B cell (primary cell): ENCODE data around the gene LAMA4. TPM values are rescaled to one million over a fixed set of nuclear protein-coding genes. Genes with fewer than 3 reads are reported as not detected.

Experiments
- ATAC-seq: fragments of 200-7000 bp; cut with Tn5 transposase; one replicate; pipeline ENCODE4 v1.10.0; 2021; ENCODE audit warnings: low read depth, mild to moderate bottlenecking, moderate number of reproducible peaks, moderate library complexity
- CTCF ChIA-PET: fragments of 350-600 bp; sonication (Branson Sonifier 250); formaldehyde crosslinking; loops from one replicate; lab custom pipeline; 2021; ENCODE audit warnings: antibody characterized with exemption, inconsistent platforms; lab: Charles Lee
- POLR2A ChIA-PET: fragments of 350-600 bp; sonication (Branson Sonifier 250); formaldehyde crosslinking; loops from one replicate; lab custom pipeline; 2021; ENCODE audit warnings: antibody characterized with exemption; lab: Charles Lee
- DNase-seq: peaks from one replicate; pipeline ENCODE4 v3.0.0; 2013
- H2AFZ ChIP-seq: 2 replicates; pipeline ENCODE4 v1.6.1; 2012; ENCODE audit warnings: mild to moderate bottlenecking, low read depth, low read length; ENCODE audit not compliant: insufficient read depth, poor library complexity, severe bottlenecking
- H3K27ac ChIP-seq, 2 donors: 1 replicate in 1 of 2; 2 replicates in 1 of 2; pipeline ENCODE4 v1.5.1; 2012 to 2013; ENCODE audit warnings: low read length in 2 of 2, mild to moderate bottlenecking in 2 of 2, moderate library complexity in 1 of 2
- H3K27me3 ChIP-seq, 4 experiments: fragments of 200-600 bp in 1 of 4; sonication (generic) in 1 of 4; replicated peaks in 1 of 4; 1 replicate in 2 of 4; 2 replicates in 2 of 4; pipeline versions ENCODE4 v1.6.1 to v1.7.0; 2013 to 2016; ENCODE audit warnings: low read length in 3 of 4, mild to moderate bottlenecking in 2 of 4, mixed read lengths in 1 of 4, moderate library complexity in 1 of 4; ENCODE audit not compliant: insufficient read depth in 4 of 4, control insufficient read depth in 3 of 4; ENCODE audit errors: control extremely low read depth in 1 of 4
- H3K36me3 ChIP-seq, 2 experiments: replicated peaks in 1 of 2; 1 replicate in 1 of 2; 2 replicates in 1 of 2; pipeline versions ENCODE4 v1.6.1 to v1.7.1; 2013; ENCODE audit warnings: low read length in 1 of 2; ENCODE audit not compliant: insufficient read depth in 2 of 2, control insufficient read depth in 1 of 2; ENCODE audit errors: control extremely low read depth in 1 of 2, extremely low read depth in 1 of 2
- H3K4me1 ChIP-seq, 2 donors: fragments of 200-600 bp in 1 of 2; sonication (generic) in 1 of 2; 1 replicate in 1 of 2; 2 replicates in 1 of 2; pipeline versions ENCODE4 v1.5.1 to v1.6.1; 2013 to 2017; ENCODE audit warnings: low read length in 2 of 2; ENCODE audit not compliant: control insufficient read depth in 2 of 2, insufficient read depth in 2 of 2
- H3K4me2 ChIP-seq: replicated peaks from 2 replicates; pipeline ENCODE3; 2012; ENCODE audit warnings: mild to moderate bottlenecking, low read depth, low read length; ENCODE audit not compliant: poor library complexity, severe bottlenecking
- H3K4me3 ChIP-seq, 5 experiments: fragments of 200-600 bp in 1 of 5; sonication (generic) in 1 of 5; 1 replicate in 3 of 5; 2 replicates in 2 of 5; pipeline versions ENCODE4 v1.5.1 to v1.7.0; 2011 to 2016; ENCODE audit warnings: low read length in 4 of 5, mild to moderate bottlenecking in 4 of 5, low read depth in 2 of 5, control low read depth in 1 of 5, moderate library complexity in 1 of 5; ENCODE audit not compliant: insufficient read depth in 1 of 5; ENCODE audit errors: control extremely low read depth in 1 of 5, extremely low read depth in 1 of 5
- H3K79me2 ChIP-seq: fragments of 200-600 bp; sonication (generic); one replicate; pipeline ENCODE4 v1.6.0; 2016; ENCODE audit warnings: low read length; ENCODE audit not compliant: control insufficient read depth, insufficient read depth
- H3K9ac ChIP-seq: fragments of 200-600 bp; sonication (generic); 2 replicates; pipeline ENCODE4 v1.6.1; 2017; ENCODE audit warnings: mild to moderate bottlenecking, low read length, moderate library complexity
- H3K9me3 ChIP-seq, 3 donors: one replicate each; pipeline versions ENCODE4 v1.6.1 to v1.7.1; 2013; ENCODE audit warnings: low read length in 2 of 3; ENCODE audit not compliant: control insufficient read depth in 2 of 3, insufficient read depth in 1 of 3; ENCODE audit errors: control extremely low read depth in 1 of 3
- H4K20me1 ChIP-seq: 2 replicates; pipeline ENCODE4 v1.6.0; 2012; ENCODE audit warnings: mild to moderate bottlenecking, low read length; ENCODE audit not compliant: insufficient read depth, control insufficient read depth, poor library complexity, severe bottlenecking
- H3K27ac Mint-ChIP-seq: one replicate; pipeline ENCODE4 v1.8.0; 2021; ENCODE audit warnings: mixed read lengths
- H3K27me3 Mint-ChIP-seq: one replicate; pipeline ENCODE4 v1.8.0; 2021; ENCODE audit warnings: mixed read lengths
- H3K4me1 Mint-ChIP-seq: one replicate; pipeline ENCODE4 v1.8.0; 2021; ENCODE audit warnings: mixed read lengths
- H3K4me3 Mint-ChIP-seq: one replicate; pipeline ENCODE4 v1.8.0; 2021; ENCODE audit warnings: mixed read lengths
- H3K9me3 Mint-ChIP-seq: one replicate; pipeline ENCODE4 v1.8.0; 2022; ENCODE audit warnings: mixed read lengths; ENCODE audit not compliant: insufficient read depth
- EZH2 ChIP-seq: IDR thresholded peaks from 2 replicates; pipeline ENCODE4 v1.6.1; 2012; ENCODE audit warnings: borderline replicate concordance, low read depth, mild to moderate bottlenecking, moderate library complexity, low read length; ENCODE audit not compliant: insufficient read depth, poor library complexity, severe bottlenecking
- WGBS: methylation state at CpG from one replicate; pipeline ENCODE4 v1.1.5; 2013; ENCODE audit warnings: missing lambda C conversion rate; ENCODE audit not compliant: insufficient coverage; 5-methylcytosine and 5-hydroxymethylcytosine counted together
- intact Hi-C: fragments of 100-400 bp; cut with micrococcal nuclease; formaldehyde crosslinking; loops from one replicate; pipeline ENCODE4 v1.10.0; 2022
- polyA plus RNA-seq: library from polyadenylated mRNA; depleted of rRNA; stranded (reverse); fragments of >200 nt; gene quantifications from 2 replicates; pipeline ENCODE4 v1.2.3, GENCODE V29; 2012
- total RNA-seq, 2 donors: library from RNA; stranded (reverse); fragments of 120-200 nt in 1 of 2; gene quantifications; 1 replicate in 1 of 2; 2 replicates in 1 of 2; pipeline versions ENCODE4 v1.2.3 to v1.2.4, GENCODE V29; 2013 to 2022
- TF ChIP-seq, protein P1 (sequence below): fragments of 200-600 bp; IDR thresholded peaks from one replicate; pipeline ENCODE4 v1.8.0; 2022; ENCODE audit warnings: antibody characterized with exemption, mild to moderate bottlenecking

The LAMA4 gene
- total and polyA plus RNA-seq, 2 donors (not counting 1 experiment from before 2014, with no cell fraction given): not detected

- Histone ChIP-seq H3K9ac (no peak overlapping the region), H3K4me2 (no peak overlapping the region), H3K27ac (no peak overlapping the region), H3K79me2 (no peaks in the 10 kb centered on the region), H4K20me1 (no peaks in the 10 kb centered on the region), H3K9me3 (no peaks in the 10 kb centered on the region), H2AFZ (no peak overlapping the region), H3K27me3 (no peaks in the 10 kb centered on the region), H3K36me3 (no peaks in the 10 kb centered on the region), H3K4me1 (peaks cover 0 to 5% of the 10 kb centered on the region in 2 donors), H3K4me3 (no peak overlapping the region)
- ChIA-PET CTCF (no interaction called here), POLR2A (no interaction called here)
- Mint-ChIP-seq H3K27me3 (no peaks in the 10 kb centered on the region), H3K9me3 (no peaks in the 10 kb centered on the region), H3K4me1 (peaks cover 4% of the 10 kb centered on the region), H3K27ac (no peak overlapping the region), H3K4me3 (no peak overlapping the region)
- TF ChIP-seq, protein P1, sequence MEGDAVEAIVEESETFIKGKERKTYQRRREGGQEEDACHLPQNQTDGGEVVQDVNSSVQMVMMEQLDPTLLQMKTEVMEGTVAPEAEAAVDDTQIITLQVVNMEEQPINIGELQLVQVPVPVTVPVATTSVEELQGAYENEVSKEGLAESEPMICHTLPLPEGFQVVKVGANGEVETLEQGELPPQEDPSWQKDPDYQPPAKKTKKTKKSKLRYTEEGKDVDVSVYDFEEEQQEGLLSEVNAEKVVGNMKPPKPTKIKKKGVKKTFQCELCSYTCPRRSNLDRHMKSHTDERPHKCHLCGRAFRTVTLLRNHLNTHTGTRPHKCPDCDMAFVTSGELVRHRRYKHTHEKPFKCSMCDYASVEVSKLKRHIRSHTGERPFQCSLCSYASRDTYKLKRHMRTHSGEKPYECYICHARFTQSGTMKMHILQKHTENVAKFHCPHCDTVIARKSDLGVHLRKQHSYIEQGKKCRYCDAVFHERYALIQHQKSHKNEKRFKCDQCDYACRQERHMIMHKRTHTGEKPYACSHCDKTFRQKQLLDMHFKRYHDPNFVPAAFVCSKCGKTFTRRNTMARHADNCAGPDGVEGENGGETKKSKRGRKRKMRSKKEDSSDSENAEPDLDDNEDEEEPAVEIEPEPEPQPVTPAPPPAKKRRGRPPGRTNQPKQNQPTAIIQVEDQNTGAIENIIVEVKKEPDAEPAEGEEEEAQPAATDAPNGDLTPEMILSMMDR: no peak
- TF ChIP-seq EZH2: no peak
- no peak for DNase-seq
- WGBS: 100% methylated on average over 1 of the region's 4 CpGs
- no peak for ATAC-seq
- intact Hi-C loops: no loop called here
These were observed 104.6 kb downstream of the LAMA4 start for GRCh38 chr6:112149719-112150263.

- Mint-ChIP-seq H3K27me3 (no peaks in the 10 kb centered on the region), H3K9me3 (no peaks in the 10 kb centered on the region), H3K4me3 (no peak overlapping the region), H3K4me1 (peaks cover 4% of the 10 kb centered on the region), H3K27ac (no peak overlapping the region)
- POLR2A ChIA-PET: no interaction called here
- Histone ChIP-seq H3K4me2 (no peak overlapping the region), H3K4me3 (no peak overlapping the region), H3K27ac (no peak overlapping the region), H3K9ac (no peak overlapping the region), H4K20me1 (no peaks in the 10 kb centered on the region), H3K27me3 (no peaks in the 10 kb centered on the region), H3K9me3 (no peaks in the 10 kb centered on the region), H3K79me2 (no peaks in the 10 kb centered on the region), H3K36me3 (no peaks in the 10 kb centered on the region), H2AFZ (no peak overlapping the region), H3K4me1 (peaks cover 0 to 5% of the 10 kb centered on the region in 2 donors)
- DNase-seq (no peak), ATAC-seq (no peak)
- CTCF ChIA-PET: no interaction called here
- WGBS: no CpG with 5 or more reads among the region's 1 CpG
- intact Hi-C loops: no loop called here
- no peak for TF ChIP-seq EZH2
- TF ChIP-seq, protein P1: no peak
These were observed 105.1 kb downstream of the LAMA4 start for GRCh38 chr6:112149236-112149635.
